ENCODE data around the gene SLC17A9.
A peak's percentile ranks its signal among the peaks of the same experiment; 100 is the strongest.

SLC17A9 gene

GRCh38 chr20:63005862-63006539 is 53.5 kb downstream of the SLC17A9 start:
- DNase-seq, result peak; percentile 11 to 60

- peak; percentile 18 to 69 for DNase-seq
These were observed 54.2 kb downstream of the SLC17A9 start, which contains the start of gene BHLHE23 for GRCh38 chr20:63006540-63007359. Gene BHLHE23, minus strand, starts transcription at chr20:63006964. Its CDS starts 190 bp downstream, at chr20:63006774.

- no peak for DNase-seq
These were observed 54.8 kb downstream of the SLC17A9 start for GRCh38 chr20:63007360-63007645.

GRCh38 chr20:63007646-63008488 is 55.4 kb downstream of the SLC17A9 start:
- peak in 1 of 2 experiments; percentile 23 for DNase-seq

GRCh38 chr20:63008541-63009044 is 56.1 kb downstream of the SLC17A9 start:
- DNase-seq, result no peak

- DNase-seq, result peak; percentile 21 to 69
These were observed 56.8 kb downstream of the SLC17A9 start for GRCh38 chr20:63009045-63009961.

- DNase-seq, result no peak
These were observed 57.7 kb downstream of the SLC17A9 start for GRCh38 chr20:63009988-63010769.

- DNase-seq, result peak; percentile 37 to 67
These were observed 59.3 kb downstream of the SLC17A9 start for GRCh38 chr20:63011798-63012197.

GRCh38 chr20:63013207-63013606 is 60.7 kb downstream of the SLC17A9 start:
- no peak for DNase-seq

GRCh38 chr20:63014287-63014686 is 61.8 kb downstream of the SLC17A9 start:
- DNase-seq, result no peak

GRCh38 chr20:63014710-63015109 is 62.2 kb downstream of the SLC17A9 start:
- DNase-seq, result peak; percentile 92

GRCh38 chr20:63015147-63015661 is 62.7 kb downstream of the SLC17A9 start:
- no peak for DNase-seq

GRCh38 chr20:63015662-63016361 is 63.3 kb downstream of the SLC17A9 start:
- no peak for DNase-seq

- DNase-seq, result no peak
These were observed 64.1 kb downstream of the SLC17A9 start for GRCh38 chr20:63016514-63017075.

GRCh38 chr20:63017076-63017825 is 64.7 kb downstream of the SLC17A9 start:
- DNase-seq, result no peak

GRCh38 chr20:63017826-63018411 is 65.4 kb downstream of the SLC17A9 start:
- no peak for DNase-seq

Data from NCI-H524 (cell line).